DND-41 (cell line): ENCODE results near the gene KAZN.

Experiments
- EZH2 ChIP-seq: IDR thresholded peaks from 3 replicates; pipeline ENCODE4 v1.6.1; 2012; ENCODE audit warnings: borderline replicate concordance, low read depth, mild to moderate bottlenecking, moderate library complexity, low read length, inconsistent platforms; ENCODE audit not compliant: severe bottlenecking
- TF ChIP-seq, protein P1 (sequence below): IDR thresholded peaks from 2 replicates; pipeline ENCODE4 v1.5.1; 2012; ENCODE audit warnings: borderline replicate concordance, low read length, moderate library complexity, mild to moderate bottlenecking; ENCODE audit not compliant: poor library complexity, severe bottlenecking; ENCODE audit errors: extremely low read depth

DNA sequence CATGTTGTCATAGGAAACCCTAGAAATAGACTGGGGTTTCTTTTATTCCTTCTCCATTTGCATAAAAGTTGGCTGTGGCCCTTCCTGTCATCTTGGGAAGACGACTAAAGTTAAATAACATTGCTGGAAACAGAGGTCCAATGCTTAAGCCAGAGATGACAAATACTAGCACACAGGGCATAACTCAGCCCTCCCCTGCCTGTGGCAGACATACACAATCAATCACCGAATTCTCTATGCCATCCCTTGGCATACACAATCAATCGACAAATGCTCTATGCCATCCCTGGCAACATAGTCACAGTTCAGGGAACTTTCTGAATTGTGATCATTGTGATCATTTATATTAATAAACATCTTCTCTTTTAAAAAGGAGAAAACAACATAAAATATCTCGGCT is 229.4 kb downstream of the KAZN start:
- TF ChIP-seq, protein P1, sequence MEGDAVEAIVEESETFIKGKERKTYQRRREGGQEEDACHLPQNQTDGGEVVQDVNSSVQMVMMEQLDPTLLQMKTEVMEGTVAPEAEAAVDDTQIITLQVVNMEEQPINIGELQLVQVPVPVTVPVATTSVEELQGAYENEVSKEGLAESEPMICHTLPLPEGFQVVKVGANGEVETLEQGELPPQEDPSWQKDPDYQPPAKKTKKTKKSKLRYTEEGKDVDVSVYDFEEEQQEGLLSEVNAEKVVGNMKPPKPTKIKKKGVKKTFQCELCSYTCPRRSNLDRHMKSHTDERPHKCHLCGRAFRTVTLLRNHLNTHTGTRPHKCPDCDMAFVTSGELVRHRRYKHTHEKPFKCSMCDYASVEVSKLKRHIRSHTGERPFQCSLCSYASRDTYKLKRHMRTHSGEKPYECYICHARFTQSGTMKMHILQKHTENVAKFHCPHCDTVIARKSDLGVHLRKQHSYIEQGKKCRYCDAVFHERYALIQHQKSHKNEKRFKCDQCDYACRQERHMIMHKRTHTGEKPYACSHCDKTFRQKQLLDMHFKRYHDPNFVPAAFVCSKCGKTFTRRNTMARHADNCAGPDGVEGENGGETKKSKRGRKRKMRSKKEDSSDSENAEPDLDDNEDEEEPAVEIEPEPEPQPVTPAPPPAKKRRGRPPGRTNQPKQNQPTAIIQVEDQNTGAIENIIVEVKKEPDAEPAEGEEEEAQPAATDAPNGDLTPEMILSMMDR, result no peak
- TF ChIP-seq EZH2, result no peak
